A549 treated with ZK216348 at 1 μM for 4 hours (cell line): ENCODE measurements around the gene SRRM4. TPM values are rescaled to one million over a fixed set of nuclear protein-coding genes. Genes with fewer than 3 reads are reported as not detected.

ENCODE experiments used
- total RNA-seq: library from RNA; stranded (reverse); fragments of 200-300 nt; extraction: Qiagen RNA extraction; gene quantifications from 5 replicates; pipeline ENCODE4 v1.2.3, GENCODE V29; 2022; ENCODE audit warnings: low read depth

The SRRM4 gene
- total RNA-seq = not detected in 5 replicates

GRCh38 chr12:118981285-118982211, at the start of gene SRRM4:
SRRM4 (plus strand) TSS chr12:118981541; CDS start chr12:118981883, 342 bp downstream.

GRCh38 chr12:119178544-119179334, 197.4 kb downstream of the SRRM4 start, which contains the start of gene HSPB8:
HSPB8 (plus strand) TSS chr12:119178931; CDS start chr12:119179313, 382 bp downstream.

Other genes with a start within 250 kb of the SRRM4 start
- gene HSPB8, start 197.4 kb downstream of the SRRM4 start, total RNA-seq = 13.4 to 18.4 TPM (median 14.9 TPM) in 5 replicates